ENCODE data around the gene ARHGDIA.

ARHGDIA gene

GRCh38 chr17:81870131-81870980 lies 781 bp downstream of the ARHGDIA start:
- Histone ChIP-seq H3K9me3 (ENCODE audit: insufficient read depth, low read length) (no peaks in the 10 kb centered on the region), H3K36me3 (ENCODE audit: insufficient read depth, insufficient read length, low read length) (peaks cover 44% of the 10 kb centered on the region), H3K27me3 (ENCODE audit: insufficient read depth, insufficient read length) (no peaks in the 10 kb centered on the region), H3K4me1 (ENCODE audit: insufficient read depth, insufficient read length) (peaks cover 38% of the 10 kb centered on the region), H3K9ac (ENCODE audit: insufficient read length, low read depth) (peak overlapping the region; percentile 97), H3K4me3 (ENCODE audit: insufficient read length, low read depth) (peak overlapping the region; percentile 92)
- TF ChIP-seq SUZ12 (IDR thresholded peaks at IDR 0.05; ENCODE audit: extremely low read depth, insufficient read depth, insufficient read length) (no peak), YY1 (IDR thresholded peaks at IDR 0.05; ENCODE audit: insufficient read depth, insufficient read length) (no peak), ZNF274 (IDR thresholded peaks at IDR 0.05; ENCODE audit: low read depth, low read length) (no peak)
- no peak for DNase-seq (ENCODE audit: low read depth, low spot score)

GRCh38 chr17:81869221-81870130 lies 1.7 kb downstream of the ARHGDIA start:
- Histone ChIP-seq H3K36me3 (ENCODE audit: insufficient read depth, insufficient read length, low read length) (peaks cover 52% of the 10 kb centered on the region), H3K9me3 (ENCODE audit: insufficient read depth, low read length) (no peaks in the 10 kb centered on the region), H3K4me1 (ENCODE audit: insufficient read depth, insufficient read length) (peaks cover 39% of the 10 kb centered on the region), H3K9ac (ENCODE audit: insufficient read length, low read depth) (peak overlapping the region; percentile 97), H3K4me3 (ENCODE audit: insufficient read length, low read depth) (peak overlapping the region; percentile 92), H3K27me3 (ENCODE audit: insufficient read depth, insufficient read length) (no peaks in the 10 kb centered on the region)
- TF ChIP-seq ZNF274 (IDR thresholded peaks at IDR 0.05; ENCODE audit: low read depth, low read length) (no peak), YY1 (IDR thresholded peaks at IDR 0.05; ENCODE audit: insufficient read depth, insufficient read length) (no peak), SUZ12 (IDR thresholded peaks at IDR 0.05; ENCODE audit: extremely low read depth, insufficient read depth, insufficient read length) (no peak)
- DNase-seq (ENCODE audit: low read depth, low spot score), result no peak

- Histone ChIP-seq H3K4me3 (ENCODE audit: insufficient read length, low read depth) (peak overlapping the region; percentile 12), H3K4me1 (ENCODE audit: insufficient read depth, insufficient read length) (peaks cover 39% of the 10 kb centered on the region), H3K9ac (ENCODE audit: insufficient read length, low read depth) (peak overlapping the region; percentile 97), H3K9me3 (ENCODE audit: insufficient read depth, low read length) (no peaks in the 10 kb centered on the region), H3K27me3 (ENCODE audit: insufficient read depth, insufficient read length) (no peaks in the 10 kb centered on the region), H3K36me3 (ENCODE audit: insufficient read depth, insufficient read length, low read length) (peaks cover 59% of the 10 kb centered on the region)
- no peak for TF ChIP-seq ZNF274 (IDR thresholded peaks at IDR 0.05; ENCODE audit: low read depth, low read length)
- no peak for TF ChIP-seq YY1 (IDR thresholded peaks at IDR 0.05; ENCODE audit: insufficient read depth, insufficient read length)
- TF ChIP-seq SUZ12 (IDR thresholded peaks at IDR 0.05; ENCODE audit: extremely low read depth, insufficient read depth, insufficient read length), result no peak
- no peak for DNase-seq (ENCODE audit: low read depth, low spot score)
Measured at GRCh38 chr17:81868674-81869220, 2.4 kb downstream of the ARHGDIA start.

GRCh38 chr17:81867991-81868673 lies 3.0 kb downstream of the ARHGDIA start:
- Histone ChIP-seq H3K4me3 (ENCODE audit: insufficient read length, low read depth) (no peak overlapping the region), H3K27me3 (ENCODE audit: insufficient read depth, insufficient read length) (no peaks in the 10 kb centered on the region), H3K9me3 (ENCODE audit: insufficient read depth, low read length) (no peaks in the 10 kb centered on the region), H3K36me3 (ENCODE audit: insufficient read depth, insufficient read length, low read length) (peaks cover 66% of the 10 kb centered on the region), H3K4me1 (ENCODE audit: insufficient read depth, insufficient read length) (peaks cover 39% of the 10 kb centered on the region), H3K9ac (ENCODE audit: insufficient read length, low read depth) (peak overlapping the region; percentile 86)
- DNase-seq (ENCODE audit: low read depth, low spot score), result no peak
- no peak for TF ChIP-seq YY1 (IDR thresholded peaks at IDR 0.05; ENCODE audit: insufficient read depth, insufficient read length)
- no peak for TF ChIP-seq ZNF274 (IDR thresholded peaks at IDR 0.05; ENCODE audit: low read depth, low read length)
- no peak for TF ChIP-seq SUZ12 (IDR thresholded peaks at IDR 0.05; ENCODE audit: extremely low read depth, insufficient read depth, insufficient read length)

GRCh38 chr17:81867170-81867990 lies 3.8 kb downstream of the ARHGDIA start:
- DNase-seq (ENCODE audit: low read depth, low spot score), result no peak
- Histone ChIP-seq H3K4me1 (ENCODE audit: insufficient read depth, insufficient read length) (peaks cover 42% of the 10 kb centered on the region), H3K4me3 (ENCODE audit: insufficient read length, low read depth) (no peak overlapping the region), H3K36me3 (ENCODE audit: insufficient read depth, insufficient read length, low read length) (peaks cover 72% of the 10 kb centered on the region), H3K9ac (ENCODE audit: insufficient read length, low read depth) (peak overlapping the region; percentile 86), H3K27me3 (ENCODE audit: insufficient read depth, insufficient read length) (no peaks in the 10 kb centered on the region), H3K9me3 (ENCODE audit: insufficient read depth, low read length) (no peaks in the 10 kb centered on the region)
- TF ChIP-seq SUZ12 (IDR thresholded peaks at IDR 0.05; ENCODE audit: extremely low read depth, insufficient read depth, insufficient read length) (no peak), ZNF274 (IDR thresholded peaks at IDR 0.05; ENCODE audit: low read depth, low read length) (no peak)
